PFSK-1 (cell line): ENCODE data around the gene SPAG4.

Source experiments
- FOXP2 ChIP-seq: optimal IDR thresholded peaks from 2 replicates; pipeline ENCODE3; 2011; ENCODE audit warnings: borderline replicate concordance, control low read depth, inconsistent platforms; ENCODE audit not compliant: insufficient read depth; ENCODE audit errors: extremely low read length, extremely low read depth
- POLR2AphosphoS5 ChIP-seq: IDR thresholded peaks from 2 replicates; pipeline ENCODE4 v1.6.1; 2012; ENCODE audit warnings: low read depth, mild to moderate bottlenecking, control low read depth, low read length, moderate library complexity
- SIN3A ChIP-seq: IDR thresholded peaks from 2 replicates; pipeline ENCODE4 v1.6.1; 2012; ENCODE audit warnings: mild to moderate bottlenecking, low read length, moderate library complexity, borderline replicate concordance; ENCODE audit not compliant: insufficient read depth
- TAF1 ChIP-seq: IDR thresholded peaks from 2 replicates; pipeline ENCODE4 v1.6.1; 2012; ENCODE audit warnings: low read length, control low read depth, borderline replicate concordance; ENCODE audit not compliant: insufficient read depth
- TF ChIP-seq, protein P1 (sequence below), 2 experiments: IDR thresholded peaks; 2 replicates each; pipeline versions ENCODE4 v1.6.1 to v1.8.0; 2011 to 2012; ENCODE audit warnings: low read depth in 2 of 2, low read length in 2 of 2, control low read depth in 1 of 2, inconsistent platforms in 1 of 2, mild to moderate bottlenecking in 1 of 2, moderate library complexity in 1 of 2; ENCODE audit not compliant: insufficient read depth in 1 of 2

The SPAG4 gene

DNA sequence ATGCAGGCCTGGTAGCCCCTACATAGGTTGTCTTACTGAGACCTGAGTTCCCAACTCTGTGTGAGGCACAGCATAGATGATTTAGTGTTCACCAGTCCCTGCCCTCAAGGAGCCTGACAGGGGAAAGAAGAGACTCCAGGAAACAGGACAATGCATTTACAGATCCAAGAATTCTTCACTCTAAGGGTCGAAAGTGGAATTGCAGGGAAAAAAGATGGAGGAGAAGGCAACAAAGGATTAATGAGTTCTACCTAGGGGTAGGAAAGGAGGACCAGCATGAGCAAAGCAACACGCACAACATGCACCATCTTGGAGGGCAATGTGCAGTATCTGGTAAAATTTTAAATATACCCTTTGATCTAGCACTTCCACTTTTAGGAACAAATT, 5.9 kb downstream of the SPAG4 start:
- TF ChIP-seq POLR2AphosphoS5 (no peak), SIN3A (no peak), FOXP2 (no peak), TAF1 (no peak)
- TF ChIP-seq, protein P1, sequence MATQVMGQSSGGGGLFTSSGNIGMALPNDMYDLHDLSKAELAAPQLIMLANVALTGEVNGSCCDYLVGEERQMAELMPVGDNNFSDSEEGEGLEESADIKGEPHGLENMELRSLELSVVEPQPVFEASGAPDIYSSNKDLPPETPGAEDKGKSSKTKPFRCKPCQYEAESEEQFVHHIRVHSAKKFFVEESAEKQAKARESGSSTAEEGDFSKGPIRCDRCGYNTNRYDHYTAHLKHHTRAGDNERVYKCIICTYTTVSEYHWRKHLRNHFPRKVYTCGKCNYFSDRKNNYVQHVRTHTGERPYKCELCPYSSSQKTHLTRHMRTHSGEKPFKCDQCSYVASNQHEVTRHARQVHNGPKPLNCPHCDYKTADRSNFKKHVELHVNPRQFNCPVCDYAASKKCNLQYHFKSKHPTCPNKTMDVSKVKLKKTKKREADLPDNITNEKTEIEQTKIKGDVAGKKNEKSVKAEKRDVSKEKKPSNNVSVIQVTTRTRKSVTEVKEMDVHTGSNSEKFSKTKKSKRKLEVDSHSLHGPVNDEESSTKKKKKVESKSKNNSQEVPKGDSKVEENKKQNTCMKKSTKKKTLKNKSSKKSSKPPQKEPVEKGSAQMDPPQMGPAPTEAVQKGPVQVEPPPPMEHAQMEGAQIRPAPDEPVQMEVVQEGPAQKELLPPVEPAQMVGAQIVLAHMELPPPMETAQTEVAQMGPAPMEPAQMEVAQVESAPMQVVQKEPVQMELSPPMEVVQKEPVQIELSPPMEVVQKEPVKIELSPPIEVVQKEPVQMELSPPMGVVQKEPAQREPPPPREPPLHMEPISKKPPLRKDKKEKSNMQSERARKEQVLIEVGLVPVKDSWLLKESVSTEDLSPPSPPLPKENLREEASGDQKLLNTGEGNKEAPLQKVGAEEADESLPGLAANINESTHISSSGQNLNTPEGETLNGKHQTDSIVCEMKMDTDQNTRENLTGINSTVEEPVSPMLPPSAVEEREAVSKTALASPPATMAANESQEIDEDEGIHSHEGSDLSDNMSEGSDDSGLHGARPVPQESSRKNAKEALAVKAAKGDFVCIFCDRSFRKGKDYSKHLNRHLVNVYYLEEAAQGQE (IDR thresholded peaks at IDR 0.05; ENCODE audit: insufficient read depth in 1 of 2, low read depth in 2 of 2, low read length in 2 of 2) = no peak

DNA sequence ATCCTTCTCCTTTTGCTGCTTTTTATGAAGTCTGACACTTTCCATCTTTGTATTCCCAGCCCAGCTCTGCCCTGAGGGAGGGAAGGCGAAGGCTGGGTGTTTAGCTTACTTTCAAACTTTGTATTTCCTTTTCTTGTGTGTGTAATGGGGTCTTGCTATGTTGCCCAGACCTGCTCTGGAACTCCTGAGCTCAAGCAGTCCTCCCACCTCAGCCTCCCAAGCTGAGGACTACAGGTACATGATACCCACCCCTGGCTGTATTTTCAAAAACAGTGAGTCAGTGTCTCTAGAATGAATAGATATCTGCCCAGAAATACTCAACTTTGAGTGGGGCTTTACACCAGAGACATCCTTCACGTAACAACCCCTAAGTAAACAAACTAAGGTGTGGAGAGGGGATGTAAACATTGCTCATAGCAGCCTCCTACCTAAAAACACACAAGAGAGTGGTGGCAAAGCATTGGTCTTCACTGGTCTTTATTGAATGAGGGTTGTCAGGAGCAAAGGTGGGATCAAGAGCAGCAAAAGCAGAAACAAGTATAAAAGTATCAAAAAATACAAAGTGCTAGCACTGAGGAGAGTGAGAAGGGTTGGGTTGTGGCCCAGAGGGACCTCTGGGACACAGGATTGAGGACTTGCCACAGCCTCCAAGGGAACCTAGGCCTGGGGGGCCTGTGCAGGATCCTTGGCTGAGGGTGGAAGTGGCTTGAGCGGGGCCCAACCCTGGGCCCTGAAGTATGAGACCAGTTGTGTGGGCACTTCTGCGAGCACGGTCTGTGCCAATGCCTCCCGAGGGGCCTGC, 10.2 kb downstream of the SPAG4 start:
- TF ChIP-seq FOXP2 (no peak), SIN3A (no peak), TAF1 (no peak), POLR2AphosphoS5 (no peak)
- TF ChIP-seq, protein P1 (IDR thresholded peaks at IDR 0.05; ENCODE audit: insufficient read depth in 1 of 2, low read depth in 2 of 2, low read length in 2 of 2) = no peak

DNA sequence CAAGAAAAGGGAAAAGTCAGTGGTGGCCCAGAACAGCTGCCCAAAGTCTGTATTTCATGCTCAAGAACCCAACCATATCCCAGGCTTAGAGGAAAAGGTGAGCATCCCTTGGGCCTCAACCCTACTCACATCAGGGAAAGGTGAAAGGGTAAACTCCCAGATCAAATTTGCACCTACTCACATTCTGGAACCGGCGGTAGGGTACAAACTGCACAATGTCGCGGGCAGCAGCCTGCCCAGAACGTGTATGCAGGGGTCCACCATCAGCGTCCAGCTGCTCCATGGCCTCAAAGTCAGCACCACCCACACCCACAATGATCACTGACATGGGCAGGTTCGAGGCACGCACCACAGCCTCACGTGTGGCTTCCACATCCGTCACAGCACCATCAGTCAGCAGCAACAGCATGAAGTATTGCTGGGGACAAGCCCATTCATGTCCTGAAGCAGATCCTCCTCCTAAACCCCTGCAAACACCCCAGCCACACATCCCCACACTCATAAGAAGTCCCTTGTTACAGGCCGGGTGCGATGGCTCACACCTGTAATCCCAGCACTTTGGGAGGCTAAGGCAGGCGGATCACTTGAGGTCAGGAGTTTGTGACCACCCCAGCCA, 10.9 kb downstream of the SPAG4 start:
- no peak for TF ChIP-seq FOXP2
- TF ChIP-seq SIN3A = no peak
- no peak for TF ChIP-seq TAF1
- TF ChIP-seq POLR2AphosphoS5 = no peak
- TF ChIP-seq, protein P1 (IDR thresholded peaks at IDR 0.05; ENCODE audit: insufficient read depth in 1 of 2, low read depth in 2 of 2, low read length in 2 of 2) = no peak

DNA sequence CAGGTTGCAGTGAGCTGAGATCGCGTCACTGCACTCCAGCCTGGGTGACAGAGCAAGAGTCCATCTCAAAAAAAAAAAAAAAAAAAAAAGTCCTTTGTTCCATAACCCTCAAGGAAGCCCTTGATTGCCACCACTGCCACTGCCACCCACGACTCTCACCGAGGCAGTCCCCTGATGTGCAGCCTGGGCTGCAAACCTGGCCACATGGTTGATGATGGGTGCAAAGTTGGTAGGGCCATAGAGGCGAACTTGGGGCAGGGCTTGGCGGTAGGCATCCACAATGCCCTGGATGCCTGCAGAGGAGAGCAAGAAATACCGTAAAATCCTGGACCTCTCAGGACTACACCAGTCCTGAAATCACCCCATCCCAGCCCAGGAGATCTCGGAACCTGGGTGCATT, 11.5 kb downstream of the SPAG4 start:
- TF ChIP-seq SIN3A (no peak), POLR2AphosphoS5 (no peak), FOXP2 (no peak), TAF1 (no peak)
- TF ChIP-seq, protein P1 (IDR thresholded peaks at IDR 0.05; ENCODE audit: insufficient read depth in 1 of 2, low read depth in 2 of 2, low read length in 2 of 2) = no peak
